ENCODE data around the gene AFF4. TPM values are rescaled to one million over a fixed set of nuclear protein-coding genes. Genes with fewer than 3 reads are reported as not detected.
"Not testable (repeated sequence)": the region's sequence is repeated elsewhere in the genome, so short reads cannot be mapped to it uniquely, and the experiment has no call there.

AFF4 gene
- total RNA-seq, 2 experiments from 2014 or later = 21.6 to 42.4 TPM

DNA sequence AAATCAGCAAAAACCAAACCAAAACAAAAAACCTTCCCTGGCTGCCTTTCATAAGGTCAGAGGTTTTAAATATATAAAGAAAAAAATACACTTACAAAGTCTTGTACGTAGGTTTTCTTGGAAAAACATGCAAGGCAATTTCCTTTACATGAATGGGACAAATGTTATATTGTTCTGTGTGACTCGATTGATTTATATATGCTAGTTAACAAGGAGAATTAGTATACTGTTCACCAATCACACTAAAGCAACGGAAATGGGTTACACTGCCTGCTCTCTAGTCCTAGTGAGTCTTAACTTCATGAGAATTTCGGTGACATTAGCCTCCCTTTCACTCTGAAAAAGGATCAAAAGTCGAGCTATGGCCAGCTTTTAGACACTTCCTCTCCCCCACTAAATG lies 102.7 kb downstream of the AFF4 start:
- Histone ChIP-seq H3K9me3 (ENCODE audit: low read length) (no peaks in the 10 kb centered on the region), H3K36me3 (ENCODE audit: insufficient read depth, low read length) (no peaks in the 10 kb centered on the region), H2AFZ (ENCODE audit: low read length) (no peak overlapping the region), H3K4me3 (ENCODE audit: low read depth, low read length, poor library complexity, severe bottlenecking) (no peak overlapping the region), H3K27ac (ENCODE audit: low read depth, low read length, poor library complexity, severe bottlenecking) (no peak overlapping the region), H4K20me1 (ENCODE audit: insufficient read depth, low read length) (no peaks in the 10 kb centered on the region), H3K79me2 (ENCODE audit: insufficient read depth, low read depth, low read length) (no peaks in the 10 kb centered on the region), H3K9me2 (ENCODE audit: insufficient read depth, low read length) (no peaks in the 10 kb centered on the region), H3K4me1 (ENCODE audit: insufficient read depth, low read length, poor library complexity, severe bottlenecking) (peaks cover 2% of the 10 kb centered on the region), H3K4me2 (ENCODE audit: low read length) (no peak overlapping the region)
- no TSS peak for BruUV-seq (replicated peaks)
- TF ChIP-seq, protein P1, sequence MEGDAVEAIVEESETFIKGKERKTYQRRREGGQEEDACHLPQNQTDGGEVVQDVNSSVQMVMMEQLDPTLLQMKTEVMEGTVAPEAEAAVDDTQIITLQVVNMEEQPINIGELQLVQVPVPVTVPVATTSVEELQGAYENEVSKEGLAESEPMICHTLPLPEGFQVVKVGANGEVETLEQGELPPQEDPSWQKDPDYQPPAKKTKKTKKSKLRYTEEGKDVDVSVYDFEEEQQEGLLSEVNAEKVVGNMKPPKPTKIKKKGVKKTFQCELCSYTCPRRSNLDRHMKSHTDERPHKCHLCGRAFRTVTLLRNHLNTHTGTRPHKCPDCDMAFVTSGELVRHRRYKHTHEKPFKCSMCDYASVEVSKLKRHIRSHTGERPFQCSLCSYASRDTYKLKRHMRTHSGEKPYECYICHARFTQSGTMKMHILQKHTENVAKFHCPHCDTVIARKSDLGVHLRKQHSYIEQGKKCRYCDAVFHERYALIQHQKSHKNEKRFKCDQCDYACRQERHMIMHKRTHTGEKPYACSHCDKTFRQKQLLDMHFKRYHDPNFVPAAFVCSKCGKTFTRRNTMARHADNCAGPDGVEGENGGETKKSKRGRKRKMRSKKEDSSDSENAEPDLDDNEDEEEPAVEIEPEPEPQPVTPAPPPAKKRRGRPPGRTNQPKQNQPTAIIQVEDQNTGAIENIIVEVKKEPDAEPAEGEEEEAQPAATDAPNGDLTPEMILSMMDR (conservative IDR thresholded peaks at IDR 0.05; ENCODE audit: low read length) = no peak
- no peak for TF ChIP-seq EZH2phosphoT487 (IDR thresholded peaks at IDR 0.05; ENCODE audit: borderline replicate concordance, low read depth, low read length)
- intact Hi-C loops (cut with micrococcal nuclease; ENCODE audit: unreplicated experiment) = no loop called here
- POLR2A ChIA-PET = interaction anchor here (0.5 to 1.9 kb wide), 6 partner anchors 10 to 516 kb away, joined by 3 to 4 read pairs (median 3); no protein-coding TSS in a partner anchor
- no peak for DNase-seq (ENCODE audit: low spot score)
- CTCF ChIA-PET (ENCODE audit: unreplicated experiment) = no interaction called here

DNA sequence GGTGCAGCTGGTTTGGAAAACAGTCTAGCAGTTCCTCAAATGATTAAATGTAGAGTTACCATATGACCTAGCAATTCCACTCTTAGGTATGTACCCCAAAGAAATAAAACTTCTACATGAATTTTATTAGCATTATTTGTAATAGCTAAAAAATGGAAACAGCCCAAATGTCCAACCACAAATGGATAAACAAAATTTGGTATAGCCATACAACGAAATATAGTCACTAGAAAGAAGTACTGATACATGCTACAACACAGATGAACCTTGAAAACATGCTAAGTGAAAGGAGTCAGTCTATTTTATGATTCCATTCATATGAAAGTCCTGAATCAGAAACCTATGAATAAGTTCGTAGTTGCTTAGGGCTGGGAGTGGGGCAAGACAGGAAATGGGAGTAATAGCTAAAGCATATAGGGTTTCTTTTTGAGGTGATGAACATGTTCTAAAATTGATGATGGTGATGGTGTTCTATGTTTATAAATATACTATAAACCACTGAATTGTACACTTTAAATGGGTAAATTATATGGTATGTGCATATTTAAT lies 103.5 kb downstream of the AFF4 start:
- ChIA-PET POLR2A (interaction anchor here (0.6 to 1.9 kb wide), 5 partner anchors 10 to 484 kb away, joined by 3 to 4 read pairs (median 3); no protein-coding TSS in a partner anchor), CTCF (ENCODE audit: unreplicated experiment) (no interaction called here)
- H3K27ac ChIP-seq (ENCODE audit: low read depth, low read length, poor library complexity, severe bottlenecking) = no peak overlapping the region
- no peaks in the 10 kb centered on the region for H3K36me3 ChIP-seq (ENCODE audit: insufficient read depth, low read length)
- no peaks in the 10 kb centered on the region for H3K9me3 ChIP-seq (ENCODE audit: low read length)
- H3K79me2 ChIP-seq (ENCODE audit: insufficient read depth, low read depth, low read length) = no peaks in the 10 kb centered on the region
- no peak overlapping the region for H2AFZ ChIP-seq (ENCODE audit: low read length)
- H3K9me2 ChIP-seq (ENCODE audit: insufficient read depth, low read length) = no peaks in the 10 kb centered on the region
- no peak for TF ChIP-seq EZH2phosphoT487 (IDR thresholded peaks at IDR 0.05; ENCODE audit: borderline replicate concordance, low read depth, low read length)
- TF ChIP-seq, protein P1 (conservative IDR thresholded peaks at IDR 0.05; ENCODE audit: low read length) = no peak
- no peak for DNase-seq (ENCODE audit: low spot score)
- no peak overlapping the region for H3K4me2 ChIP-seq (ENCODE audit: low read length)
- no TSS peak for BruUV-seq (replicated peaks)
- no peak overlapping the region for H3K4me3 ChIP-seq (ENCODE audit: low read depth, low read length, poor library complexity, severe bottlenecking)
- no peaks in the 10 kb centered on the region for H4K20me1 ChIP-seq (ENCODE audit: insufficient read depth, low read length)
- H3K4me1 ChIP-seq (ENCODE audit: insufficient read depth, low read length, poor library complexity, severe bottlenecking) = no peaks in the 10 kb centered on the region
- intact Hi-C loops (cut with micrococcal nuclease; ENCODE audit: unreplicated experiment) = no loop called here

DNA sequence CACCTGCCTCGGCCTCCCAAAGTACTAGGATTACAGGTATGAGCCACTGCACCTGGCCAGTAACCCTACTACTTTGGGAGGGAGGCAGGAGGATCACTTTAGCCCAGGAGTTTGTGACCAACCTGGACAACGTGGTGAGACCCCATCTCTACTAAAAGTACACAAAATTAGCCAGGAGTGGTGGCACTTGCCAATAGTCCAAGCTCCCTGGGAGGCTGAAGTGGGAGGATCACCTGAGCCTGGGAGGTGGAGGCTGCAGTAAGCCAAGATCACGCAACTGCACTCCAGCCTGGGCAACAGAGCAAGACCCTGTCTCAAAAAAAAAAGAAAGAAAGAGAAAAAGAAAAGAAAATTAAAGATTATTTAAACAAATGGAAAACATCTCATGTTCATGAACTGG lies 107.4 kb downstream of the AFF4 start:
- no peaks in the 10 kb centered on the region for H3K4me1 ChIP-seq (ENCODE audit: insufficient read depth, low read length, poor library complexity, severe bottlenecking)
- ChIA-PET POLR2A (interaction anchor here (2.4 kb wide), 1 partner anchor 10 kb away, joined by 7 read pairs; the partner anchor contains the start of genes GDF9 and UQCRQ), CTCF (ENCODE audit: unreplicated experiment) (no interaction called here)
- no TSS peak for BruUV-seq (replicated peaks)
- DNase-seq (ENCODE audit: low spot score) = no peak
- H3K9me3 ChIP-seq (ENCODE audit: low read length) = no peaks in the 10 kb centered on the region
- no peaks in the 10 kb centered on the region for H3K79me2 ChIP-seq (ENCODE audit: insufficient read depth, low read depth, low read length)
- intact Hi-C loops (cut with micrococcal nuclease; ENCODE audit: unreplicated experiment) = no loop called here
- H3K36me3 ChIP-seq (ENCODE audit: insufficient read depth, low read length) = no peaks in the 10 kb centered on the region
- no peak overlapping the region for H3K4me3 ChIP-seq (ENCODE audit: low read depth, low read length, poor library complexity, severe bottlenecking)
- H4K20me1 ChIP-seq (ENCODE audit: insufficient read depth, low read length) = no peaks in the 10 kb centered on the region
- H3K9me2 ChIP-seq (ENCODE audit: insufficient read depth, low read length) = no peaks in the 10 kb centered on the region
- TF ChIP-seq EZH2phosphoT487 (IDR thresholded peaks at IDR 0.05; ENCODE audit: borderline replicate concordance, low read depth, low read length) = no peak
- TF ChIP-seq, protein P1 (conservative IDR thresholded peaks at IDR 0.05; ENCODE audit: low read length) = no peak
- H3K4me2 ChIP-seq (ENCODE audit: low read length) = no peak overlapping the region
- no peak overlapping the region for H3K27ac ChIP-seq (ENCODE audit: low read depth, low read length, poor library complexity, severe bottlenecking)
- no peak overlapping the region for H2AFZ ChIP-seq (ENCODE audit: low read length)

DNA sequence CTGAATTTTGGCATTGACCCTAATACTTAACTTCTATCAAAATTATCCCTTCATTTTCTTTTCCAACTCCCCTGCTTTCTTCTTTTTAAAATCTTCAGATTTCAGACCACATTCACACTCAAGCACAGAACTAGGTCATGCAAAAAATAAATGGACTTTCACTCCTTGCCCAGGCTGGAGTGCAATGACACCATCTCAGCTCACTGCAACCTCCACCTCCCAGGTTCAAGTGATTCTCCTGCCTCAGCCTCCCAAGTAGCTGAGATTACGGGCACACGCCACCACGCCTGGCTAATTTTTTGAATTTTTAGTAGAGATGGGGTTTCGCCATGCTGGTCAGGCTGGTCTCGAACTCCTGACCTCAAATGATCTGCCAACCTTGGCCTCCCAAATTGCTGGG lies 108.4 kb downstream of the AFF4 start:
- ChIA-PET CTCF (ENCODE audit: unreplicated experiment) (interaction anchor here (1.2 kb wide), 1 partner anchor 8 kb away, joined by 3 read pairs; no protein-coding TSS in a partner anchor), POLR2A (interaction anchor here (2.4 kb wide), 2 partner anchors 9 to 11 kb away, joined by 7 to 15 read pairs; partner anchors contain the start of genes GDF9 and UQCRQ)
- H3K9me2 ChIP-seq (ENCODE audit: insufficient read depth, low read length); H3K4me1 ChIP-seq (ENCODE audit: insufficient read depth, low read length, poor library complexity, severe bottlenecking); H3K36me3 ChIP-seq (ENCODE audit: insufficient read depth, low read length); H2AFZ ChIP-seq (ENCODE audit: low read length); H3K9me3 ChIP-seq (ENCODE audit: low read length); H3K4me3 ChIP-seq (ENCODE audit: low read depth, low read length, poor library complexity, severe bottlenecking); BruUV-seq (replicated peaks); DNase-seq (ENCODE audit: low spot score); H3K79me2 ChIP-seq (ENCODE audit: insufficient read depth, low read depth, low read length); H3K4me2 ChIP-seq (ENCODE audit: low read length); intact Hi-C loops (cut with micrococcal nuclease; ENCODE audit: unreplicated experiment); H4K20me1 ChIP-seq (ENCODE audit: insufficient read depth, low read length); H3K27ac ChIP-seq (ENCODE audit: low read depth, low read length, poor library complexity, severe bottlenecking): not testable (repeated sequence)

Measured in OCI-LY7 (cell line).